GM12874 (cell line): ENCODE results near the gene TNRC18.

Experiments
- TF ChIP-seq, protein P1 (sequence below): IDR thresholded peaks from 2 replicates; pipeline ENCODE4 v1.5.1; 2011; ENCODE audit warnings: low read depth, mild to moderate bottlenecking, control low read depth, low read length, moderate library complexity; ENCODE audit not compliant: insufficient read depth

Gene TNRC18

DNA sequence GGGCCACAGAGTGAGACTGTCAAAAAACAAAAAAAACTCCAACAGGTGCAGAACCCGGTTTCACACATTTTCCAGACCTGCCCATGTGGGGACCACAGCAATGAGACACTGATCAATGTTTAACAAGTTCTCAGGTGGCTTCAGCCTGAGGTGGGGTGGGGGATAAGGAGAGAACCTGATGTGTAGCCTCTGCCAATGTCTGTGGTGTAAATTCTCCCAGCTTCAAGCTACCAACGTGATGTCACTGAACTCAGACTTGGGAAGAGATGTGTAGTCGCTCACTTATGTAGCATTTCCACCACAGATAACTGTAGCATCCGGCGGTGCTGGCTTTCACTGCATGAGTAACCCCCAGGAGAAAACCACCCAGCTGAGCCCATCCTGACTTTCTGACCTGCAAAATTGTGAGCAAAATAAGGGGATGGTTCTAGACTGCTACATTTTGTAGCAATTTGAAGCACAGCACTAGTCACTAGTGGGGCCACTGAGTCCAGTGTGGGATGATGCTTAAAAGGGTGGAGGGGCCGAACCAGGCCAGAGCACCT is 13.8 kb upstream of the TNRC18 start:
- TF ChIP-seq, protein P1, sequence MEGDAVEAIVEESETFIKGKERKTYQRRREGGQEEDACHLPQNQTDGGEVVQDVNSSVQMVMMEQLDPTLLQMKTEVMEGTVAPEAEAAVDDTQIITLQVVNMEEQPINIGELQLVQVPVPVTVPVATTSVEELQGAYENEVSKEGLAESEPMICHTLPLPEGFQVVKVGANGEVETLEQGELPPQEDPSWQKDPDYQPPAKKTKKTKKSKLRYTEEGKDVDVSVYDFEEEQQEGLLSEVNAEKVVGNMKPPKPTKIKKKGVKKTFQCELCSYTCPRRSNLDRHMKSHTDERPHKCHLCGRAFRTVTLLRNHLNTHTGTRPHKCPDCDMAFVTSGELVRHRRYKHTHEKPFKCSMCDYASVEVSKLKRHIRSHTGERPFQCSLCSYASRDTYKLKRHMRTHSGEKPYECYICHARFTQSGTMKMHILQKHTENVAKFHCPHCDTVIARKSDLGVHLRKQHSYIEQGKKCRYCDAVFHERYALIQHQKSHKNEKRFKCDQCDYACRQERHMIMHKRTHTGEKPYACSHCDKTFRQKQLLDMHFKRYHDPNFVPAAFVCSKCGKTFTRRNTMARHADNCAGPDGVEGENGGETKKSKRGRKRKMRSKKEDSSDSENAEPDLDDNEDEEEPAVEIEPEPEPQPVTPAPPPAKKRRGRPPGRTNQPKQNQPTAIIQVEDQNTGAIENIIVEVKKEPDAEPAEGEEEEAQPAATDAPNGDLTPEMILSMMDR: no peak

GRCh38 chr7:5436003-5436678 is 12.5 kb upstream of the TNRC18 start:
- TF ChIP-seq, protein P1: no peak

- TF ChIP-seq, protein P1: no peak
Observed at GRCh38 chr7:5435291-5436002, 11.8 kb upstream of the TNRC18 start.

DNA sequence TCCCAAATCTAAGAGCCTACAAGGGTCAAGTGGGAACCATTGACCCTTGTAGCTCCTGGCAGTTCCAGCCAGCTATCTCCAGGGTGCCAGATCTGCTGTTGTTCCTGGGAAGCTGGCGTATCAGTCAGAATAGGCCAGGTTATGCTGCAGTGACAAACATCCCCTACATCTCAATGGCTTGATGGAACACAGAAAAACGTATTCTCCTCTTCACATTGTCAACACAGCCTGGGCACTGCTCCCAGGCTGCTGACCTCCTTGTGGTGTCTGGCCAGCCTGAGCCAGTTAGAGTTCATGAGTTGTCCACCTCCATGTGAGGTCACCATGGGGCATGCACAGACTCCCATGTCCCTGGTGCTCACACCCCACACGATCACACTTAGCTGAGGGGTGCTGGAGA is 9.5 kb upstream of the TNRC18 start:
- TF ChIP-seq, protein P1: no peak

- TF ChIP-seq, protein P1: no peak
Observed at GRCh38 chr7:5432691-5433090, 9.1 kb upstream of the TNRC18 start.

- TF ChIP-seq, protein P1: no peak
Observed at GRCh38 chr7:5431560-5432015, 8.0 kb upstream of the TNRC18 start.

DNA sequence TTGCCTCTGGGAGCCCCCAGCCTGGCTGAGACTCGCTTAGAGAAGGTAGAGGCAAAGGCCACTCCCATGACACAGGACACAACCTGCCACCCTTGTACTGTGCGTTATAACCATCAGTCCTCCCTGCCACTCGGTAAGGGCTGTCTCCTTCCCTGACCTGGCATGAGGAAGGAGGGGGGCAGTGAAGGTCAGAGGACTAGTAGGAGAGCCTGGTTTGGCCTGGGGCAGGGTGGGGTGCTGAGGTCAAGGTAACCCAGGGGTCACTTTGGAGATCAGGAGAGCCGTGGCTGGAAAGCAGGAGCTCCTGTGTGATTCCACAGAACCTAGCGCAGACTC is 6.9 kb upstream of the TNRC18 start:
- TF ChIP-seq, protein P1: no peak
